ENCODE results near the gene FAM120B. TPM values are rescaled to one million over a fixed set of nuclear protein-coding genes. Genes with fewer than 3 reads are reported as not detected.
A peak's percentile ranks its signal among the peaks of the same experiment; 100 is the strongest.

FAM120B gene
- total and polyA plus RNA-seq, 2 donors (not counting 1 experiment from before 2014, with no cell fraction given) = 14.4 to 19.3 TPM

GRCh38 chr6:170301184-170301583 lies 5.4 kb upstream of the FAM120B start:
- no peaks in the 10 kb centered on the region for H3K79me2 ChIP-seq (ENCODE audit: control insufficient read depth, insufficient read depth, low read length)
- no peak for TF ChIP-seq CTCF (conservative IDR thresholded peaks at IDR 0.05 in 1 of 2, IDR thresholded peaks at IDR 0.05 in 1 of 2; ENCODE audit: low read depth in 1 of 2, low read length in 2 of 2)
- no peak for TF ChIP-seq EZH2 (IDR thresholded peaks at IDR 0.05; ENCODE audit: low read length, missing control alignments)
- no peak overlapping the region for H3K4me2 ChIP-seq (ENCODE audit: extremely low read depth, insufficient read depth, low read length)
- H3K4me1 ChIP-seq (ENCODE audit: control insufficient read depth, extremely low read depth, insufficient read depth, low read length) = peaks cover 3% of the 10 kb centered on the region
- H2AFZ ChIP-seq (ENCODE audit: low read length) = no peak overlapping the region
- H3K36me3 ChIP-seq (ENCODE audit: control insufficient read depth, insufficient read depth, low read length) = no peaks in the 10 kb centered on the region
- H3K4me3 ChIP-seq (replicated peaks in 1 of 4; ENCODE audit: control extremely low read depth in 1 of 4, insufficient read depth in 1 of 4, low read depth in 3 of 4, low read length in 4 of 4) = no peak overlapping the region
- H4K20me1 ChIP-seq (ENCODE audit: control insufficient read depth, extremely low read depth, insufficient read depth, low read length) = no peaks in the 10 kb centered on the region
- H3K9ac ChIP-seq (ENCODE audit: insufficient read depth, low read length) = no peak overlapping the region
- DNase-seq (ENCODE audit: low read depth in 2 of 2) = no peak
- no peak overlapping the region for H3K27ac ChIP-seq (ENCODE audit: insufficient read depth, low read length)
- peaks cover 26% of the 10 kb centered on the region for H3K27me3 ChIP-seq (ENCODE audit: control insufficient read depth, insufficient read depth, low read length)
- no peaks in the 10 kb centered on the region for H3K9me3 ChIP-seq (ENCODE audit: control insufficient read depth, insufficient read depth, low read depth, low read length)

DNA sequence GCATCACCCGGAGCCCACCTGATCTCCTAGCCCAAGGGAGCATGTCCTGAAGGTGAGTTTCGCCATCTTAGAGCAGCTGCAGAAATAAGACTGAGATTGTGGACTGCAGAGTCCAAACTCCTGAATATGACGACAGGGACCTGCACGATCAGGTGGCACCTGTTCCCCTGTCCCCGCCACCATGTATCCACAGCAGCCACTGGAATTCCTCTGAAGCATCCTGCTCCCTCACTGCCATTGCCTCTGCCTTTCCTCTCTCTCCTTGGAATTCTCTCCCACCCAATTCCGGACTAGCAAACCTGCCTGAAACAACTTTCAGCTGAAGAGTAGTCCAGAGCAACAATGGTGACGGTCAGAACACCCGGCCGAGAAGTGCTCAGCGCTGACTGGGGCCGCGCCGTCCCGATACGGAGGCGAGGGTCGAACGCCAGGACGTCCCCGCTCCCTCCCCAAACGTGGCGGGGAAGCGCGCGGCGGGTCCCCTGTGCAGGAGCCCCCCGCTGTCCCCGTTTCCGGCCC lies 694 bp upstream of the FAM120B start:
- peaks cover 11% of the 10 kb centered on the region for H3K4me1 ChIP-seq (ENCODE audit: control insufficient read depth, extremely low read depth, insufficient read depth, low read length)
- H3K4me3 ChIP-seq (replicated peaks in 1 of 4; ENCODE audit: control extremely low read depth in 1 of 4, insufficient read depth in 1 of 4, low read depth in 3 of 4, low read length in 4 of 4) = peak overlapping the region; percentile 61 to 100 (median 95)
- H3K27ac ChIP-seq (ENCODE audit: insufficient read depth, low read length) = peak overlapping the region; percentile 99
- no peaks in the 10 kb centered on the region for H3K9me3 ChIP-seq (ENCODE audit: control insufficient read depth, insufficient read depth, low read depth, low read length)
- peaks cover 40% of the 10 kb centered on the region for H3K79me2 ChIP-seq (ENCODE audit: control insufficient read depth, insufficient read depth, low read length)
- no peaks in the 10 kb centered on the region for H4K20me1 ChIP-seq (ENCODE audit: control insufficient read depth, extremely low read depth, insufficient read depth, low read length)
- no peaks in the 10 kb centered on the region for H3K36me3 ChIP-seq (ENCODE audit: control insufficient read depth, insufficient read depth, low read length)
- no peaks in the 10 kb centered on the region for H3K27me3 ChIP-seq (ENCODE audit: control insufficient read depth, insufficient read depth, low read length)
- H3K9ac ChIP-seq (ENCODE audit: insufficient read depth, low read length) = peak overlapping the region; percentile 99
- DNase-seq (ENCODE audit: low read depth in 2 of 2) = no peak
- H3K4me2 ChIP-seq (ENCODE audit: extremely low read depth, insufficient read depth, low read length) = peak overlapping the region; percentile 98
- peak overlapping the region; percentile 86 for H2AFZ ChIP-seq (ENCODE audit: low read length)
- no peak for TF ChIP-seq EZH2 (IDR thresholded peaks at IDR 0.05; ENCODE audit: low read length, missing control alignments)
- TF ChIP-seq CTCF (conservative IDR thresholded peaks at IDR 0.05 in 1 of 2, IDR thresholded peaks at IDR 0.05 in 1 of 2; ENCODE audit: low read depth in 1 of 2, low read length in 2 of 2) = no peak

DNA sequence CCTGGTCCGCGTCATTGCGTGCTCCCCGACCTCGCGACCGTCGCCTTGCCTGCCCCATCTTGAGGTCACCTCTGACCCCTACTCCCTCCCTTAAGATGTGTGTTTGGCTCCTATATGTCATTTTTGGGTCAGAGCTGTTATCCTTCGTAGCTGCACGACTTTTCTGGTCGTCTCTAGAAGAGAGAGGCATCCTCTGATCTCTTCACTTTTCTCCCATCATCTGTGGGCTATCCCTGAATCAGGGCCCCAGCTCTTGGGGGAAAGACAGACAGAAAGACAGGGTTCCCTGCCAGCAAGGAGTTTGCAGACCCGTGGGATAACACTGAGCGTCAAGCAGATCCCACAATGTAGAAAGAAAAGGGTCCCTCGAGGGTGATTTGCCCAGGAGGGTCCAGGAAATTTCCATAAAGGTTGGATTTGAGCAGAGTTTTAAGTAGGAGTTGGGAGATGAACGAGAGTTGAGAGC lies 555 bp downstream of the FAM120B start:
- no peak for TF ChIP-seq CTCF (conservative IDR thresholded peaks at IDR 0.05 in 1 of 2, IDR thresholded peaks at IDR 0.05 in 1 of 2; ENCODE audit: low read depth in 1 of 2, low read length in 2 of 2)
- no peak for TF ChIP-seq EZH2 (IDR thresholded peaks at IDR 0.05; ENCODE audit: low read length, missing control alignments)
- no peaks in the 10 kb centered on the region for H3K9me3 ChIP-seq (ENCODE audit: control insufficient read depth, insufficient read depth, low read depth, low read length)
- H3K27ac ChIP-seq (ENCODE audit: insufficient read depth, low read length) = peak overlapping the region; percentile 99
- H2AFZ ChIP-seq (ENCODE audit: low read length) = peak overlapping the region; percentile 84
- H3K4me2 ChIP-seq (ENCODE audit: extremely low read depth, insufficient read depth, low read length) = peak overlapping the region; percentile 92
- H3K27me3 ChIP-seq (ENCODE audit: control insufficient read depth, insufficient read depth, low read length) = no peaks in the 10 kb centered on the region
- peaks cover 51% of the 10 kb centered on the region for H3K79me2 ChIP-seq (ENCODE audit: control insufficient read depth, insufficient read depth, low read length)
- H3K4me3 ChIP-seq (replicated peaks in 1 of 4; ENCODE audit: control extremely low read depth in 1 of 4, insufficient read depth in 1 of 4, low read depth in 3 of 4, low read length in 4 of 4) = peak overlapping the region; percentile 89 to 100 (median 95)
- no peaks in the 10 kb centered on the region for H4K20me1 ChIP-seq (ENCODE audit: control insufficient read depth, extremely low read depth, insufficient read depth, low read length)
- H3K36me3 ChIP-seq (ENCODE audit: control insufficient read depth, insufficient read depth, low read length) = no peaks in the 10 kb centered on the region
- peaks cover 11% of the 10 kb centered on the region for H3K4me1 ChIP-seq (ENCODE audit: control insufficient read depth, extremely low read depth, insufficient read depth, low read length)
- DNase-seq (ENCODE audit: low read depth in 2 of 2) = no peak
- H3K9ac ChIP-seq (ENCODE audit: insufficient read depth, low read length) = peak overlapping the region; percentile 99
